AG20443 (cell line): Measurements from ENCODE around the gene RAB4A.
"Not testable (repeated sequence)": the region's sequence is repeated elsewhere in the genome, so short reads cannot be mapped to it uniquely, and the experiment has no call there.

Experiments
- DNase-seq: peaks from one replicate; pipeline ENCODE4 v3.0.0; 2012; ENCODE audit warnings: low spot score, mixed read lengths

Gene RAB4A

GRCh38 chr1:229298420-229298819 is 27.5 kb downstream of the RAB4A start:
- no peak for DNase-seq

GRCh38 chr1:229298887-229299503 is 28.1 kb downstream of the RAB4A start:
- DNase-seq, result no peak

- no peak for DNase-seq
Measured at GRCh38 chr1:229300099-229300757, 29.3 kb downstream of the RAB4A start.

- no peak for DNase-seq
Measured at GRCh38 chr1:229302740-229303139, 31.8 kb downstream of the RAB4A start.

GRCh38 chr1:229303855-229304254 is 32.9 kb downstream of the RAB4A start:
- DNase-seq, result no peak

GRCh38 chr1:229305392-229305791 is 34.5 kb downstream of the RAB4A start:
- no peak for DNase-seq

- no peak for DNase-seq
Measured at GRCh38 chr1:229309074-229309473, 38.2 kb downstream of the RAB4A start.

- DNase-seq, result no peak
Measured at GRCh38 chr1:229309684-229310083, 38.8 kb downstream of the RAB4A start.

GRCh38 chr1:229310833-229311232 is 39.9 kb downstream of the RAB4A start:
- no peak for DNase-seq

GRCh38 chr1:229316166-229316565 is 45.3 kb downstream of the RAB4A start:
- DNase-seq, result no peak

- DNase-seq, result no peak
Measured at GRCh38 chr1:229318056-229318455, 47.1 kb downstream of the RAB4A start.

- no peak for DNase-seq
Measured at GRCh38 chr1:229319487-229319886, 48.6 kb downstream of the RAB4A start.

- no peak for DNase-seq
Measured at GRCh38 chr1:229323201-229323600, 52.3 kb downstream of the RAB4A start.

- DNase-seq, result no peak
Measured at GRCh38 chr1:229323885-229324553, 53.1 kb downstream of the RAB4A start.

GRCh38 chr1:229325401-229325800 is 54.5 kb downstream of the RAB4A start:
- DNase-seq, result no peak

GRCh38 chr1:229325853-229326487 is 55.1 kb downstream of the RAB4A start:
- no peak for DNase-seq

GRCh38 chr1:229326601-229327000 is 55.7 kb downstream of the RAB4A start:
- no peak for DNase-seq

GRCh38 chr1:229327765-229328164 is 56.9 kb downstream of the RAB4A start:
- DNase-seq, result not testable (repeated sequence)

GRCh38 chr1:229328598-229329362 is 57.9 kb downstream of the RAB4A start:
- DNase-seq, result no peak

GRCh38 chr1:229334269-229334668 is 63.4 kb downstream of the RAB4A start:
- DNase-seq, result no peak

GRCh38 chr1:229334716-229335115 is 63.8 kb downstream of the RAB4A start:
- no peak for DNase-seq

- DNase-seq, result no peak
Measured at GRCh38 chr1:229336345-229336744, 65.4 kb downstream of the RAB4A start.
